ENCODE data around the gene HIVEP3.

DNA sequence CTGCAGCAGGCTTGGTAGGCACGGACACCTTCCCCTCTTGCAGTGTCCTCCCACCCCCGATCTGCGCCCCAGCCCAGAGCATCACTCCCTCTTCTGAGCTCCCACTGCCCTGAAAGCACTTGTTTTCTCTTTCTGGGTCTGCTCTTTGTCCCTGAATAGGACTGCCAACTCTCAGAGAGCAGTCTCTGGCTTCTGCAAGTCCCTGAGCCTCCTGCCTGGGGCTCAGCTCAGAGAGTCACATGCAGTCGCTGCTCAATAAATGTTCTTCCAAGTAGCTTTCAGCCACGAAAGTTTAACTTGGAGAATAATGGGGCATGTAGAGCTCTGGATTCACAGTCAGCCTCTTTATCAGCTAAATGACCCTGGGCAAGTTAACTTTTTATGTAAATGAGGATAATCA is 205.6 kb downstream of the HIVEP3 start:
- TF ChIP-seq, protein P1, sequence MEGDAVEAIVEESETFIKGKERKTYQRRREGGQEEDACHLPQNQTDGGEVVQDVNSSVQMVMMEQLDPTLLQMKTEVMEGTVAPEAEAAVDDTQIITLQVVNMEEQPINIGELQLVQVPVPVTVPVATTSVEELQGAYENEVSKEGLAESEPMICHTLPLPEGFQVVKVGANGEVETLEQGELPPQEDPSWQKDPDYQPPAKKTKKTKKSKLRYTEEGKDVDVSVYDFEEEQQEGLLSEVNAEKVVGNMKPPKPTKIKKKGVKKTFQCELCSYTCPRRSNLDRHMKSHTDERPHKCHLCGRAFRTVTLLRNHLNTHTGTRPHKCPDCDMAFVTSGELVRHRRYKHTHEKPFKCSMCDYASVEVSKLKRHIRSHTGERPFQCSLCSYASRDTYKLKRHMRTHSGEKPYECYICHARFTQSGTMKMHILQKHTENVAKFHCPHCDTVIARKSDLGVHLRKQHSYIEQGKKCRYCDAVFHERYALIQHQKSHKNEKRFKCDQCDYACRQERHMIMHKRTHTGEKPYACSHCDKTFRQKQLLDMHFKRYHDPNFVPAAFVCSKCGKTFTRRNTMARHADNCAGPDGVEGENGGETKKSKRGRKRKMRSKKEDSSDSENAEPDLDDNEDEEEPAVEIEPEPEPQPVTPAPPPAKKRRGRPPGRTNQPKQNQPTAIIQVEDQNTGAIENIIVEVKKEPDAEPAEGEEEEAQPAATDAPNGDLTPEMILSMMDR (IDR thresholded peaks at IDR 0.05; ENCODE audit: borderline replicate concordance, extremely low read depth, low read length, poor library complexity, severe bottlenecking): no peak
- TF ChIP-seq EZH2 (IDR thresholded peaks at IDR 0.05; ENCODE audit: borderline replicate concordance, low read depth, low read length, severe bottlenecking): no peak

Data from DND-41 (cell line).